DOHH2 (cell line): ENCODE results near the gene MMP24OS.

Experiments used
- EZH2phosphoT487 ChIP-seq: fragments of 200-600 bp; sonication (generic); IDR thresholded peaks from 2 replicates; pipeline ENCODE4 v1.6.1; 2017; ENCODE audit warnings: borderline replicate concordance, mild to moderate bottlenecking, antibody characterized with exemption, low read length, moderate library complexity, mixed read lengths
- TF ChIP-seq, protein P1 (sequence below): fragments of 200-600 bp; sonication (generic); IDR thresholded peaks from one replicate; pipeline ENCODE4 v1.5.1; 2014; ENCODE audit warnings: antibody characterized with exemption, mild to moderate bottlenecking, low read depth, low read length; ENCODE audit not compliant: poor library complexity, severe bottlenecking

DNA sequence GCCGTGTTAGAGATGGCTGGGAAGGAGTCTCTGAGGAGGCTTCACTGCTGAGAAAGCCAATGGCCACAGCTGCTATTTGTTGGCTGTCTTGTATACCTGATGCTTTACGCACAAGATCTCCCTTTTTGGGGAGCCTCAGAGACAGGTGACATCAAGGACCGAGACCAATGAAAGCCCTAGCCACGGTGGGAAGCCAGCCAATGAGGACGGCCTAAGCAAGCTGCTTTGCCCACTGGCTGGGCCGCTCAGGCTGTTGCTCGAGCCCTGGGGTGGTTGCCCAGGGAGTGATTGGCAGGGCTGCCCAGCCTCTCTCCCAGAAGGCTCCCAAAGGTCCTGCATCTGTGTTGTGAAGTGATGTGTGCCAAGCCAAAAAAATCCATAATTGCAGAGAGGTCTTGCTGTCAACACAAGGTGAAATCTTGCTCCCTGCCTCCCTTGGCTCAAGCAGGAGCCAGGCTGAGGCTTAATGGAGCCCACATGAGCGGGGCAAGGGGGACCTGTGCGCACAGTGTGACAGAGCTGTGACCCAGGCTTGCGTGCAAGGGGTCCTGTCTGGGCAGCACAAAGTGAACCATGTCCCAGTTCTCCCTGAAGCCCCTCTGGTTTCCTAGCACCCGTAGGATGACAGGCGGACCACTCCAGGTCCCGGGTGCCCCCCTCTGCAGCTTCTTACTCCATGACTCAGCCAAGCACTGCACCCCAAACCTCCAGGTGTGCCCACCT lies 4.3 kb downstream of the MMP24OS start:
- TF ChIP-seq, protein P1, sequence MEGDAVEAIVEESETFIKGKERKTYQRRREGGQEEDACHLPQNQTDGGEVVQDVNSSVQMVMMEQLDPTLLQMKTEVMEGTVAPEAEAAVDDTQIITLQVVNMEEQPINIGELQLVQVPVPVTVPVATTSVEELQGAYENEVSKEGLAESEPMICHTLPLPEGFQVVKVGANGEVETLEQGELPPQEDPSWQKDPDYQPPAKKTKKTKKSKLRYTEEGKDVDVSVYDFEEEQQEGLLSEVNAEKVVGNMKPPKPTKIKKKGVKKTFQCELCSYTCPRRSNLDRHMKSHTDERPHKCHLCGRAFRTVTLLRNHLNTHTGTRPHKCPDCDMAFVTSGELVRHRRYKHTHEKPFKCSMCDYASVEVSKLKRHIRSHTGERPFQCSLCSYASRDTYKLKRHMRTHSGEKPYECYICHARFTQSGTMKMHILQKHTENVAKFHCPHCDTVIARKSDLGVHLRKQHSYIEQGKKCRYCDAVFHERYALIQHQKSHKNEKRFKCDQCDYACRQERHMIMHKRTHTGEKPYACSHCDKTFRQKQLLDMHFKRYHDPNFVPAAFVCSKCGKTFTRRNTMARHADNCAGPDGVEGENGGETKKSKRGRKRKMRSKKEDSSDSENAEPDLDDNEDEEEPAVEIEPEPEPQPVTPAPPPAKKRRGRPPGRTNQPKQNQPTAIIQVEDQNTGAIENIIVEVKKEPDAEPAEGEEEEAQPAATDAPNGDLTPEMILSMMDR, result no peak
- TF ChIP-seq EZH2phosphoT487, result no peak
